Sigmoid colon (tissue), 4 donors: ENCODE results near the gene LLPH.

Experiments used
- CTCF ChIP-seq, 4 experiments: fragments of 450-650 bp in 3 of 4; fragments of 200-600 bp in 1 of 4; IDR thresholded peaks; one replicate each; pipeline ENCODE4 v1.5.1; 2016 to 2019; ENCODE audit warnings: antibody characterized with exemption in 4 of 4, mild to moderate bottlenecking in 3 of 4, moderate library complexity in 2 of 4
- EP300 ChIP-seq, 4 donors: sonication (generic); formaldehyde crosslinking; IDR thresholded peaks; one replicate each; pipeline ENCODE4 v1.6.1; 2017; ENCODE audit warnings: antibody characterized with exemption in 4 of 4
- POLR2A ChIP-seq, 2 donors: fragments of 450-650 bp; IDR thresholded peaks; one replicate each; pipeline ENCODE4 v1.6.1; 2016; ENCODE audit warnings: antibody characterized with exemption in 2 of 2, mild to moderate bottlenecking in 2 of 2, moderate library complexity in 2 of 2

- TF ChIP-seq CTCF (IDR thresholded peaks at IDR 0.05) (no peak), POLR2A (IDR thresholded peaks at IDR 0.05) (no peak), EP300 (IDR thresholded peaks at IDR 0.05) (no peak)
Measured at GRCh38 chr12:66165141-66165540, 34.6 kb upstream of the LLPH start.
